ENCODE data around the gene SERPINE2.

- no peak for TF ChIP-seq CTCF (IDR thresholded peaks at IDR 0.05)
- no peak for TF ChIP-seq POLR2A (IDR thresholded peaks at IDR 0.05)
Measured at GRCh38 chr2:223972656-223973102, 66.4 kb downstream of the SERPINE2 start.
